ENCODE data around the gene GARNL3.

GRCh38 chr9:127223810-127224177, 40.8 kb upstream of the GARNL3 start:
- TF ChIP-seq, protein P1, sequence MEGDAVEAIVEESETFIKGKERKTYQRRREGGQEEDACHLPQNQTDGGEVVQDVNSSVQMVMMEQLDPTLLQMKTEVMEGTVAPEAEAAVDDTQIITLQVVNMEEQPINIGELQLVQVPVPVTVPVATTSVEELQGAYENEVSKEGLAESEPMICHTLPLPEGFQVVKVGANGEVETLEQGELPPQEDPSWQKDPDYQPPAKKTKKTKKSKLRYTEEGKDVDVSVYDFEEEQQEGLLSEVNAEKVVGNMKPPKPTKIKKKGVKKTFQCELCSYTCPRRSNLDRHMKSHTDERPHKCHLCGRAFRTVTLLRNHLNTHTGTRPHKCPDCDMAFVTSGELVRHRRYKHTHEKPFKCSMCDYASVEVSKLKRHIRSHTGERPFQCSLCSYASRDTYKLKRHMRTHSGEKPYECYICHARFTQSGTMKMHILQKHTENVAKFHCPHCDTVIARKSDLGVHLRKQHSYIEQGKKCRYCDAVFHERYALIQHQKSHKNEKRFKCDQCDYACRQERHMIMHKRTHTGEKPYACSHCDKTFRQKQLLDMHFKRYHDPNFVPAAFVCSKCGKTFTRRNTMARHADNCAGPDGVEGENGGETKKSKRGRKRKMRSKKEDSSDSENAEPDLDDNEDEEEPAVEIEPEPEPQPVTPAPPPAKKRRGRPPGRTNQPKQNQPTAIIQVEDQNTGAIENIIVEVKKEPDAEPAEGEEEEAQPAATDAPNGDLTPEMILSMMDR (conservative IDR thresholded peaks at IDR 0.05; ENCODE audit: low read length) = no peak
- no peak for TF ChIP-seq EZH2phosphoT487 (IDR thresholded peaks at IDR 0.05; ENCODE audit: borderline replicate concordance)

Measured in Loucy (cell line).